HepG2 (cell line): ENCODE measurements around the gene MDH1. TPM values are rescaled to one million over a fixed set of nuclear protein-coding genes. Genes with fewer than 3 reads are reported as not detected.

Source experiments
- ATAC-seq: fragments of 200-7000 bp; cut with Tn5 transposase; 3 replicates; pipeline ENCODE4 v1.9.1; 2020; ENCODE audit warnings: mild to moderate bottlenecking, moderate library complexity
- Bru-seq: library from RNA; stranded (reverse); fragments of 400-500 nt; gene quantifications from one replicate; lab custom pipeline; 2021; lab: Mats Ljungman, UMichigan
- BruChase-seq, 2 experiments: library from RNA; stranded (reverse); fragments of 400-500 nt; gene quantifications; one replicate each; lab custom pipeline; 2021; lab: Mats Ljungman, UMichigan
- BruUV-seq: library from RNA; stranded (reverse); fragments of 400-500 nt; replicated peaks from 2 replicates; lab custom pipeline; 2021; lab: Mats Ljungman, UMichigan
- CTCF ChIA-PET: fragments of 300-600 bp; formaldehyde crosslinking; extraction: SDS; loops from one replicate; lab custom pipeline; 2021; ENCODE audit warnings: low total read pairs, inconsistent platforms, low intra/inter-chr PET ratio; lab: Yijun Ruan, JAX
- POLR2A ChIA-PET: fragments of 350-600 bp; sonication (Branson Sonifier 250); formaldehyde crosslinking; loops from one replicate; lab custom pipeline; 2020; ENCODE audit warnings: antibody characterized with exemption, inconsistent platforms; lab: Yijun Ruan, JAX
- DNase-seq: peaks from one replicate; pipeline ENCODE4 v3.0.0-alpha.2; 2015; ENCODE audit warnings: low spot score
- FAIRE-seq: peaks from 3 replicates; lab custom pipeline; 2011; peaks lifted over from hg19 to GRCh38; lab: Jason Lieb, UNC
- H2AFZ ChIP-seq: one replicate; pipeline ENCODE4 v1.6.1; 2011; ENCODE audit warnings: low read length, inconsistent platforms
- H3K27ac ChIP-seq: fragments of 300-600 bp; 3 replicates; pipeline ENCODE4 v1.8.0; 2011; ENCODE audit warnings: mixed run types, mild to moderate bottlenecking, mixed read lengths, low read length, inconsistent platforms; ENCODE audit not compliant: insufficient read depth; ENCODE audit errors: extremely low read length
- H3K27me3 ChIP-seq, 2 experiments: fragments of 200-600 bp in 1 of 2; 2 replicates in 1 of 2; 3 replicates in 1 of 2; pipeline versions ENCODE4 v1.6.0 to v1.8.0; 2011; ENCODE audit warnings: low read length in 2 of 2, mild to moderate bottlenecking in 2 of 2, moderate library complexity in 2 of 2, inconsistent platforms in 1 of 2; ENCODE audit not compliant: insufficient read depth in 2 of 2, control insufficient read depth in 1 of 2
- H3K36me3 ChIP-seq, 2 experiments: fragments of 200-600 bp in 1 of 2; replicated peaks in 1 of 2; 2 replicates in 1 of 2; 3 replicates in 1 of 2; pipeline versions ENCODE4 v1.5.1 to v1.8.0; 2011; ENCODE audit warnings: low read length in 2 of 2, inconsistent platforms in 1 of 2; ENCODE audit not compliant: insufficient read depth in 2 of 2, control insufficient read depth in 1 of 2
- H3K4me1 ChIP-seq: 2 replicates; pipeline ENCODE4 v1.5.1; 2012; ENCODE audit warnings: low read length, inconsistent platforms; ENCODE audit not compliant: insufficient read depth
- H3K4me2 ChIP-seq: 2 replicates; pipeline ENCODE4 v1.6.0; 2011; ENCODE audit warnings: low read depth, low read length, inconsistent platforms
- H3K4me3 ChIP-seq, 3 experiments: fragments of 200-600 bp in 1 of 3; sonication (generic), shearing (Covaris generic) in 1 of 3; replicated peaks in 1 of 3; 2 replicates each; pipeline ENCODE4 v1.5.1; 2011 to 2016; ENCODE audit warnings: low read length in 3 of 3, inconsistent platforms in 2 of 3, low read depth in 2 of 3, mild to moderate bottlenecking in 2 of 3, control low read depth in 1 of 3, mixed read lengths in 1 of 3; ENCODE audit not compliant: insufficient read depth in 1 of 3
- H3K79me2 ChIP-seq: one replicate; pipeline ENCODE4 v1.6.1; 2011; ENCODE audit warnings: low read length, inconsistent platforms; ENCODE audit not compliant: insufficient read depth
- H3K9ac ChIP-seq: 2 replicates; pipeline ENCODE4 v1.6.0; 2011; ENCODE audit warnings: mild to moderate bottlenecking, low read depth, low read length, inconsistent platforms; ENCODE audit not compliant: insufficient read depth
- H3K9me3 ChIP-seq: 2 replicates; pipeline ENCODE4 v1.5.1; 2012; ENCODE audit warnings: mild to moderate bottlenecking, low read length
- H4K20me1 ChIP-seq: 2 replicates; pipeline ENCODE4 v1.6.0; 2011; ENCODE audit warnings: inconsistent platforms, mild to moderate bottlenecking, low read length, moderate library complexity; ENCODE audit not compliant: insufficient read depth
- NAIF1 ChIP-seq: sonication (generic); formaldehyde crosslinking; IDR thresholded peaks from 2 replicates; pipeline ENCODE4 v1.5.0; 2020; ENCODE audit warnings: mild to moderate bottlenecking, missing genetic modification reagents, borderline replicate concordance
- NFAT5 ChIP-seq: sonication (generic); formaldehyde crosslinking; IDR thresholded peaks from 2 replicates; pipeline ENCODE4 v1.4.0; 2020; ENCODE audit warnings: missing genetic modification reagents
- RFXAP ChIP-seq: sonication (generic); formaldehyde crosslinking; IDR thresholded peaks from 2 replicates; pipeline ENCODE4 v1.4.0; 2020; ENCODE audit warnings: missing genetic modification reagents, borderline replicate concordance
- ZFP90 ChIP-seq: sonication (generic); formaldehyde crosslinking; IDR thresholded peaks from 2 replicates; pipeline ENCODE4 v1.8.0; 2022; ENCODE audit warnings: missing genetic modification reagents, mild to moderate bottlenecking, inconsistent platforms, borderline replicate concordance
- ZNF281 ChIP-seq: sonication (generic); formaldehyde crosslinking; IDR thresholded peaks from 2 replicates; pipeline ENCODE4 v1.4.0; 2020; ENCODE audit warnings: missing genetic modification reagents, borderline replicate concordance
- ZNF34 ChIP-seq: sonication (generic); formaldehyde crosslinking; IDR thresholded peaks from 2 replicates; pipeline ENCODE4 v1.4.0; 2020; ENCODE audit warnings: mild to moderate bottlenecking, missing genetic modification reagents, borderline replicate concordance
- ZNF788 ChIP-seq: sonication (generic); formaldehyde crosslinking; IDR thresholded peaks from 2 replicates; pipeline ENCODE4 v1.5.0; 2020; ENCODE audit warnings: mild to moderate bottlenecking, missing genetic modification reagents, borderline replicate concordance
- WGBS: methylation state at CpG from one replicate; pipeline ENCODE4 v1.1.6; 2017; ENCODE audit warnings: low lambda C conversion rate; 5-methylcytosine and 5-hydroxymethylcytosine counted together
- in situ Hi-C: cut with HindIII; loops from 2 replicates; pipeline ENCODE4 v1.10.0; 2017; ENCODE audit warnings: low pct_unique_long_range_greater_than_20kb; ENCODE audit not compliant: extremely low pct_ligation_motif_present
- intact Hi-C: fragments of 100-400 bp; cut with micrococcal nuclease; formaldehyde crosslinking; loops from one replicate; pipeline ENCODE4 v1.10.0; 2022; ENCODE audit not compliant: unreplicated experiment
- long read RNA-seq, 2 experiments: library from RNA in 1 of 2; library from polyadenylated mRNA in 1 of 2; stranded (forward) in 1 of 2; unstranded in 1 of 2; transcript quantifications; one replicate each; pipeline ENCODE4 v2.0.0, GENCODE V29; 2019 to 2022
- polyA minus RNA-seq, 3 experiments: library from RNA; depleted of rRNA, polyadenylated mRNA; stranded (reverse); fragments of >200 nt; gene quantifications; 2 replicates each; pipeline ENCODE4 v1.2.3, GENCODE V29; 2011; ENCODE audit warnings: low replicate concordance in 1 of 3
- polyA plus RNA-seq, 8 experiments: library from polyadenylated mRNA; depleted of rRNA in 3 of 8; stranded (reverse) in 7 of 8; unstranded in 1 of 8; fragments of >200 nt; fragmentation: Illumina TruSeq in 4 of 8; extraction: Trizol in 4 of 8; gene quantifications; 2 replicates each; pipeline versions ENCODE4 v1.2.1 to v1.2.3, GENCODE V29; 2011 to 2016; ENCODE audit warnings: low read depth in 4 of 8, missing spikeins in 1 of 8, mixed read lengths in 1 of 8; ENCODE audit not compliant: insufficient read depth in 1 of 8
- total RNA-seq, 5 experiments: library from RNA; depleted of rRNA; stranded (reverse); fragments of >200 nt; fragmentation: Illumina TruSeq; extraction: Trizol; gene quantifications; 2 replicates each; pipeline ENCODE4 v1.2.3, GENCODE V29; 2016; ENCODE audit warnings: low read depth in 1 of 5

MDH1 gene
- total RNA-seq (2016; rRNA removed; fragmentation: Illumina TruSeq; extraction: Trizol) (415 and 596 TPM in 2 replicates), polyA plus RNA-seq (2011; rRNA removed) (203 and 293 TPM in 2 replicates), polyA minus RNA-seq (2011; rRNA and poly(A)+ RNA removed; ENCODE audit: low replicate concordance) (112 and 123 TPM in 2 replicates), Bru-seq, nascent RNA (percentile 90 among the genes with signal in this experiment), BruChase-seq, experiment 1, labeled RNA remaining after a 6-hour chase (percentile 87 among the genes with signal in this experiment), BruChase-seq, experiment 2, labeled RNA remaining after a 2-hour chase (percentile 84 among the genes with signal in this experiment)
- 85.4 and 99.8 TPM in 2 replicates for total RNA-seq (2016; cell fraction: cytosol; rRNA removed; fragmentation: Illumina TruSeq; extraction: Trizol; ENCODE audit: low read depth)
- 405 and 611 TPM in 2 replicates for total RNA-seq (2016; cell fraction: insoluble cytoplasmic fraction; rRNA removed; fragmentation: Illumina TruSeq; extraction: Trizol)
- total RNA-seq (2016; cell fraction: membrane; rRNA removed; fragmentation: Illumina TruSeq; extraction: Trizol): 96.5 and 110 TPM in 2 replicates
- 230 and 233 TPM in 2 replicates for total RNA-seq (2016; cell fraction: nucleus; rRNA removed; fragmentation: Illumina TruSeq; extraction: Trizol)
- polyA plus RNA-seq (2011; cell fraction: cytosol; rRNA removed): 203 and 248 TPM in 2 replicates
- 56.7 and 75.3 TPM in 2 replicates for polyA plus RNA-seq (2011; cell fraction: nucleus; rRNA removed)
- polyA plus RNA-seq (2012): 158 and 206 TPM in 2 replicates
- polyA plus RNA-seq (2016; cell fraction: cytosol; fragmentation: Illumina TruSeq; extraction: Trizol; ENCODE audit: low read depth): 61.0 and 66.0 TPM in 2 replicates
- 513 and 532 TPM in 2 replicates for polyA plus RNA-seq (2016; cell fraction: insoluble cytoplasmic fraction; fragmentation: Illumina TruSeq; extraction: Trizol; ENCODE audit: low read depth)
- 81.4 and 84.3 TPM in 2 replicates for polyA plus RNA-seq (2016; cell fraction: membrane; fragmentation: Illumina TruSeq; extraction: Trizol; ENCODE audit: low read depth)
- 260 and 264 TPM in 2 replicates for polyA plus RNA-seq (2016; cell fraction: nucleus; fragmentation: Illumina TruSeq; extraction: Trizol; ENCODE audit: insufficient read depth, low read depth)
- polyA minus RNA-seq (2011; cell fraction: cytosol; rRNA and poly(A)+ RNA removed): 111 and 121 TPM in 2 replicates
- 112 and 144 TPM in 2 replicates for polyA minus RNA-seq (2011; cell fraction: nucleus; rRNA and poly(A)+ RNA removed)
- long read RNA-seq, experiment 1, transcript MDH1-201 (9 exons, 1,650 nt): major isoform, 499 of 534 reads
- long read RNA-seq, experiment 1, partial matches to known transcripts: 27 of 534 reads
- long read RNA-seq, experiment 1, other reads (novel, unspliced or antisense): 3 of 534 reads
- long read RNA-seq, experiment 2, transcript MDH1-201 (9 exons, 1,650 nt): major isoform, 179 of 302 reads
- long read RNA-seq, experiment 2, partial matches to known transcripts: 45 of 302 reads
- long read RNA-seq, experiment 2, other reads (novel, unspliced or antisense): 77 of 302 reads

- ATAC-seq (peak; percentile 94), DNase-seq (peak; percentile 100), FAIRE-seq (peak; percentile 82)
- Histone ChIP-seq H3K4me1 (peaks cover 46% of the 10 kb centered on the region), H3K79me2 (peaks cover 49% of the 10 kb centered on the region), H3K36me3 (no peaks in the 10 kb centered on the region; a peak in 2 of 5 replicates), H3K9ac (peak within 1 kb of the TSS; percentile 83), H3K4me2 (peak within 1 kb of the TSS; percentile 88), H4K20me1 (peaks cover 13% of the 10 kb centered on the region), H2AFZ (peak within 1 kb of the TSS; percentile 84), H3K4me3 (peak within 1 kb of the TSS; percentile 89 to 94 (median 94)), H3K27me3 (no peaks in the 10 kb centered on the region; a peak in 1 of 5 replicates), H3K27ac (peak within 1 kb of the TSS; percentile 79), H3K9me3 (no peaks in the 10 kb centered on the region)
- no TSS peak for BruUV-seq
- in situ Hi-C loops (no loop called here), intact Hi-C loops (loop anchor here (1.0 to 2.0 kb wide), 2 partner anchors 23 to 254 kb away; no protein-coding TSS in a partner anchor)
- under 1% methylated on average over 44 of the region's 44 CpGs for WGBS
- POLR2A ChIA-PET: interaction anchor here (1.1 to 2.0 kb wide), 5 partner anchors 9 to 253 kb away, joined by 4 to 19 read pairs (median 6); partner anchors contain the start of gene UGP2
- CTCF ChIA-PET: no interaction called here
- 0 out of 2 replicates have a peak, but pooled peaks have one; percentile 34 for TF ChIP-seq NFAT5 (CRISPR knock-in tag)
- peak; percentile 93 for TF ChIP-seq RFXAP (CRISPR knock-in tag)
- peak; percentile 69 for TF ChIP-seq ZNF281 (CRISPR knock-in tag)
- peak; percentile 88; the same call in 1 of the 2 replicates for TF ChIP-seq NAIF1 (CRISPR knock-in tag)
- TF ChIP-seq ZNF34 (CRISPR knock-in tag): peak; percentile 41; the same call in 1 of the 2 replicates
- no peak; the same call in 1 of the 2 replicates for TF ChIP-seq ZNF788 (CRISPR knock-in tag)
- peak; percentile 84; the same call in 1 of the 2 replicates for TF ChIP-seq ZFP90 (CRISPR knock-in tag)
These were observed at the start of gene MDH1, which contains the start of gene WDPCP for GRCh38 chr2:63588385-63589147. Gene MDH1, plus strand, starts transcription at chr2:63588963. Its CDS starts 81 bp downstream, at chr2:63589044. Gene WDPCP, minus strand, starts transcription at chr2:63588477. Its CDS starts 206 bp downstream, at chr2:63588271.
